ENCODE results near the gene GSTT2B.
A peak's percentile ranks its signal among the peaks of the same experiment; 100 is the strongest.
"Not testable (repeated sequence)": the region's sequence is repeated elsewhere in the genome, so short reads cannot be mapped to it uniquely, and the experiment has no call there.

GSTT2B gene

GRCh38 chr22:23939017-23939357 is 22.0 kb downstream of the GSTT2B start:
- no peak for DNase-seq

- no peak for DNase-seq
Measured at GRCh38 chr22:23938328-23939016, 22.5 kb downstream of the GSTT2B start.

GRCh38 chr22:23926561-23926960 is 34.4 kb downstream of the GSTT2B start:
- no peak for DNase-seq

GRCh38 chr22:23925020-23925606 is 35.9 kb downstream of the GSTT2B start:
- no peak for DNase-seq

- DNase-seq: no peak
Measured at GRCh38 chr22:23922921-23923320, 38.1 kb downstream of the GSTT2B start.

GRCh38 chr22:23921586-23922201 is 39.3 kb downstream of the GSTT2B start:
- not testable (repeated sequence) for DNase-seq

GRCh38 chr22:23920267-23920611 is 40.8 kb downstream of the GSTT2B start:
- DNase-seq: not testable (repeated sequence)

- DNase-seq: no peak
Measured at GRCh38 chr22:23915290-23915689, 45.7 kb downstream of the GSTT2B start.

- DNase-seq: peak; percentile 74
Measured at GRCh38 chr22:23913661-23914353, 47.2 kb downstream of the GSTT2B start.

- DNase-seq: no peak
Measured at GRCh38 chr22:23913306-23913660, 47.7 kb downstream of the GSTT2B start.

- no peak for DNase-seq
Measured at GRCh38 chr22:23912293-23912903, 48.6 kb downstream of the GSTT2B start.

- no peak for DNase-seq
Measured at GRCh38 chr22:23911318-23911980, 49.5 kb downstream of the GSTT2B start.

GRCh38 chr22:23910496-23911190 is 50.4 kb downstream of the GSTT2B start:
- no peak for DNase-seq

GRCh38 chr22:23909296-23909898 is 51.6 kb downstream of the GSTT2B start:
- DNase-seq: no peak

GRCh38 chr22:23908587-23909205 is 52.3 kb downstream of the GSTT2B start:
- DNase-seq: no peak

- DNase-seq: not testable (repeated sequence)
Measured at GRCh38 chr22:23907423-23907822, 53.6 kb downstream of the GSTT2B start.

All from NCI-H1417 treated with DMSO at 0.1 percent for 48 hours (cell line).